Neural progenitor cell (in vitro differentiated cells): ENCODE results near the gene PRPF38A. TPM values are rescaled to one million over a fixed set of nuclear protein-coding genes. Genes with fewer than 3 reads are reported as not detected.

ENCODE experiments used
- DNase-seq: peaks from one replicate; pipeline ENCODE4 v3.0.0-alpha.2; 2016; ENCODE audit warnings: low spot score
- H2AFZ ChIP-seq: fragments of 200-600 bp; sonication (generic); replicated peaks from 2 replicates; pipeline ENCODE4 v1.6.1; 2016; ENCODE audit warnings: antibody characterized with exemption
- H3F3A ChIP-seq: fragments of 200-600 bp; sonication (generic); 2 replicates; pipeline ENCODE4 v1.6.1; 2016; ENCODE audit warnings: antibody characterized with exemption, low read depth
- H3K27ac ChIP-seq: fragments of 200-600 bp; sonication (generic); 2 replicates; pipeline ENCODE4 v1.5.1; 2016; ENCODE audit warnings: mild to moderate bottlenecking
- H3K27me3 ChIP-seq: fragments of 200-600 bp; sonication (generic); 2 replicates; pipeline ENCODE4 v1.6.1; 2016; ENCODE audit warnings: mild to moderate bottlenecking, moderate library complexity
- H3K36me3 ChIP-seq: fragments of 200-600 bp; sonication (generic); 2 replicates; pipeline ENCODE4 v1.5.1; 2016
- H3K4me1 ChIP-seq: fragments of 200-600 bp; sonication (generic); 2 replicates; pipeline ENCODE4 v1.6.1; 2016; ENCODE audit warnings: mixed run types
- H3K4me2 ChIP-seq: fragments of 200-600 bp; sonication (generic); 2 replicates; pipeline ENCODE4 v1.6.1; 2016
- H3K4me3 ChIP-seq: fragments of 200-600 bp; sonication (generic); 2 replicates; pipeline ENCODE4 v1.5.1; 2016
- H3K79me2 ChIP-seq: fragments of 200-600 bp; sonication (generic); 2 replicates; pipeline ENCODE4 v1.6.1; 2016; ENCODE audit warnings: low read depth
- H3K9ac ChIP-seq: fragments of 200-600 bp; sonication (generic); 2 replicates; pipeline ENCODE4 v1.6.1; 2016
- H3K9me3 ChIP-seq: fragments of 200-600 bp; sonication (generic); 2 replicates; pipeline ENCODE4 v1.5.1; 2016; ENCODE audit warnings: low read depth
- H4K20me1 ChIP-seq: fragments of 200-600 bp; sonication (generic); 2 replicates; pipeline ENCODE4 v1.6.1; 2016; ENCODE audit warnings: low read depth
- H3K27ac Mint-ChIP-seq: 3 replicates; pipeline ENCODE4 v1.8.0; 2021; ENCODE audit warnings: mixed read lengths
- H3K27me3 Mint-ChIP-seq: 2 replicates; pipeline ENCODE4 v1.8.0; 2022; ENCODE audit warnings: low read depth, mild to moderate bottlenecking, inconsistent platforms, moderate library complexity, mixed read lengths; ENCODE audit not compliant: insufficient read depth
- H3K36me3 Mint-ChIP-seq: 3 replicates; pipeline ENCODE4 v1.8.0; 2021; ENCODE audit warnings: mixed read lengths
- H3K4me1 Mint-ChIP-seq: 3 replicates; pipeline ENCODE4 v1.8.0; 2021; ENCODE audit warnings: mixed read lengths
- H3K4me3 Mint-ChIP-seq: 3 replicates; pipeline ENCODE4 v1.8.0; 2021; ENCODE audit warnings: mild to moderate bottlenecking, moderate library complexity, mixed read lengths
- H3K9me3 Mint-ChIP-seq: 3 replicates; pipeline ENCODE4 v1.8.0; 2020; ENCODE audit warnings: mixed read lengths
- EZH2 ChIP-seq: fragments of 200-600 bp; sonication (generic); IDR thresholded peaks from 2 replicates; pipeline ENCODE4 v1.6.1; 2017; ENCODE audit warnings: antibody characterized with exemption, mild to moderate bottlenecking, moderate library complexity
- EZH2phosphoT487 ChIP-seq: fragments of 200-600 bp; sonication (generic); IDR thresholded peaks from 2 replicates; pipeline ENCODE4 v1.6.1; 2017; ENCODE audit warnings: antibody characterized with exemption
- total RNA-seq: library from RNA; depleted of rRNA; stranded (reverse); fragments of >200 nt; gene quantifications from 2 replicates; pipeline ENCODE4 v1.2.3, GENCODE V29; 2015; ENCODE audit warnings: low replicate concordance
- TF ChIP-seq, protein P1 (sequence below): fragments of 200-600 bp; sonication (generic); IDR thresholded peaks from 2 replicates; pipeline ENCODE4 v1.5.1; 2017; ENCODE audit warnings: antibody characterized with exemption, mild to moderate bottlenecking

The PRPF38A gene
- total RNA-seq, 1 donor from 2014 or later = 45.9 TPM

- Mint-ChIP-seq H3K27me3 (no peaks in the 10 kb centered on the region), H3K9me3 (no peaks in the 10 kb centered on the region), H3K4me3 (no peak overlapping the region), H3K27ac (peak overlapping the region; percentile 6), H3K4me1 (no peaks in the 10 kb centered on the region), H3K36me3 (peaks cover 23% of the 10 kb centered on the region)
- H3K36me3 ChIP-seq = peaks cover 21% of the 10 kb centered on the region
- no peaks in the 10 kb centered on the region for H4K20me1 ChIP-seq
- no peaks in the 10 kb centered on the region for H3K9me3 ChIP-seq
- H2AFZ ChIP-seq = no peak overlapping the region
- H3K27me3 ChIP-seq = no peaks in the 10 kb centered on the region
- no peak overlapping the region for H3K4me3 ChIP-seq
- no peaks in the 10 kb centered on the region for H3K4me1 ChIP-seq
- H3K27ac ChIP-seq = no peak overlapping the region
- no peak overlapping the region for H3K9ac ChIP-seq
- no peaks in the 10 kb centered on the region for H3K79me2 ChIP-seq
- TF ChIP-seq EZH2 (no peak), EZH2phosphoT487 (no peak)
- TF ChIP-seq, protein P1, sequence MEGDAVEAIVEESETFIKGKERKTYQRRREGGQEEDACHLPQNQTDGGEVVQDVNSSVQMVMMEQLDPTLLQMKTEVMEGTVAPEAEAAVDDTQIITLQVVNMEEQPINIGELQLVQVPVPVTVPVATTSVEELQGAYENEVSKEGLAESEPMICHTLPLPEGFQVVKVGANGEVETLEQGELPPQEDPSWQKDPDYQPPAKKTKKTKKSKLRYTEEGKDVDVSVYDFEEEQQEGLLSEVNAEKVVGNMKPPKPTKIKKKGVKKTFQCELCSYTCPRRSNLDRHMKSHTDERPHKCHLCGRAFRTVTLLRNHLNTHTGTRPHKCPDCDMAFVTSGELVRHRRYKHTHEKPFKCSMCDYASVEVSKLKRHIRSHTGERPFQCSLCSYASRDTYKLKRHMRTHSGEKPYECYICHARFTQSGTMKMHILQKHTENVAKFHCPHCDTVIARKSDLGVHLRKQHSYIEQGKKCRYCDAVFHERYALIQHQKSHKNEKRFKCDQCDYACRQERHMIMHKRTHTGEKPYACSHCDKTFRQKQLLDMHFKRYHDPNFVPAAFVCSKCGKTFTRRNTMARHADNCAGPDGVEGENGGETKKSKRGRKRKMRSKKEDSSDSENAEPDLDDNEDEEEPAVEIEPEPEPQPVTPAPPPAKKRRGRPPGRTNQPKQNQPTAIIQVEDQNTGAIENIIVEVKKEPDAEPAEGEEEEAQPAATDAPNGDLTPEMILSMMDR = no peak
- no peak overlapping the region for H3K4me2 ChIP-seq
- no peak for DNase-seq
- no peaks in the 10 kb centered on the region for H3F3A ChIP-seq
Measured at GRCh38 chr1:52436817-52437216, 32.4 kb downstream of the PRPF38A start.

- H3K4me1 Mint-ChIP-seq = no peaks in the 10 kb centered on the region
- Histone ChIP-seq H3K27ac (no peak overlapping the region), H3K9ac (no peak overlapping the region), H3K4me3 (no peak overlapping the region), H3K36me3 (peaks cover 12% of the 10 kb centered on the region), H3K4me2 (no peak overlapping the region), H4K20me1 (no peaks in the 10 kb centered on the region), H3F3A (no peaks in the 10 kb centered on the region), H2AFZ (no peak overlapping the region), H3K9me3 (no peaks in the 10 kb centered on the region), H3K4me1 (no peaks in the 10 kb centered on the region), H3K27me3 (no peaks in the 10 kb centered on the region), H3K79me2 (no peaks in the 10 kb centered on the region)
- peaks cover 24% of the 10 kb centered on the region for H3K36me3 Mint-ChIP-seq
- no peaks in the 10 kb centered on the region for H3K9me3 Mint-ChIP-seq
- DNase-seq = no peak
- no peak overlapping the region for H3K4me3 Mint-ChIP-seq
- no peak overlapping the region for H3K27ac Mint-ChIP-seq
- H3K27me3 Mint-ChIP-seq = no peaks in the 10 kb centered on the region
- TF ChIP-seq EZH2phosphoT487 = no peak
- TF ChIP-seq, protein P1 = no peak
Measured at GRCh38 chr1:52439976-52440375, 35.6 kb downstream of the PRPF38A start.

GRCh38 chr1:52444463-52444862 lies 40.1 kb downstream of the PRPF38A start:
- H3K9me3 ChIP-seq = no peaks in the 10 kb centered on the region
- no peak overlapping the region for H2AFZ ChIP-seq
- TF ChIP-seq EZH2 = no peak
- TF ChIP-seq EZH2phosphoT487 = no peak
- TF ChIP-seq, protein P1 = no peak
- no peak overlapping the region for H3K27ac ChIP-seq
- H4K20me1 ChIP-seq = no peaks in the 10 kb centered on the region
- Mint-ChIP-seq H3K4me3 (no peak overlapping the region), H3K27ac (no peak overlapping the region), H3K4me1 (no peaks in the 10 kb centered on the region), H3K27me3 (no peaks in the 10 kb centered on the region), H3K9me3 (no peaks in the 10 kb centered on the region), H3K36me3 (peaks cover 24% of the 10 kb centered on the region)
- H3K4me2 ChIP-seq = no peak overlapping the region
- no peaks in the 10 kb centered on the region for H3K27me3 ChIP-seq
- H3F3A ChIP-seq = no peaks in the 10 kb centered on the region
- no peaks in the 10 kb centered on the region for H3K4me1 ChIP-seq
- no peaks in the 10 kb centered on the region for H3K79me2 ChIP-seq
- no peak overlapping the region for H3K4me3 ChIP-seq
- DNase-seq = no peak
- no peak overlapping the region for H3K9ac ChIP-seq
- H3K36me3 ChIP-seq = peaks cover 5% of the 10 kb centered on the region
